A549 (cell line): ENCODE results near the gene TSPAN3. TPM values are rescaled to one million over a fixed set of nuclear protein-coding genes. Genes with fewer than 3 reads are reported as not detected.

Source experiments
- ATAC-seq, 2 experiments: fragments of 200-7000 bp in 1 of 2; fragments of >200 bp in 1 of 2; cut with Nextera tagmentation in 1 of 2; cut with Tn5 transposase in 1 of 2; 3 replicates each; pipeline versions ENCODE4 v1.8.0 to v1.9.1; 2018 to 2020; ENCODE audit warnings: mild to moderate bottlenecking in 1 of 2, moderate library complexity in 1 of 2
- CTCF ChIA-PET: fragments of 300-600 bp; sonication (Branson Sonifier 250); formaldehyde crosslinking; extraction: SDS; loops from one replicate; lab custom pipeline; 2021; ENCODE audit warnings: antibody characterized with exemption, inconsistent platforms; lab: Yijun Ruan, JAX
- POLR2A ChIA-PET: fragments of 350-600 bp; formaldehyde crosslinking; extraction: SDS; loops from one replicate; lab custom pipeline; 2021; ENCODE audit warnings: antibody characterized with exemption, inconsistent platforms; lab: Yijun Ruan, JAX
- DNase-seq, 2 experiments: peaks; one replicate each; pipeline versions ENCODE4 v3.0.0 to v3.0.0-alpha.2; 2011 to 2016; ENCODE audit warnings: low read depth in 1 of 2, low spot score in 1 of 2
- FAIRE-seq: peaks from 2 replicates; lab custom pipeline; 2011; peaks lifted over from hg19 to GRCh38; lab: Jason Lieb, UNC
- H3K27ac ChIP-seq, 2 experiments: fragments of >200 bp; sonication (Bioruptor Twin); formaldehyde crosslinking; 3 replicates each; pipeline ENCODE4 v1.5.1; 2016 to 2017
- H3K4me1 ChIP-seq: fragments of >200 bp; sonication (Bioruptor Twin); formaldehyde crosslinking; 3 replicates; pipeline ENCODE4 v1.6.1; 2016
- H3K4me2 ChIP-seq: fragments of >200 bp; sonication (Bioruptor Twin); formaldehyde crosslinking; 3 replicates; pipeline ENCODE4 v1.6.1; 2016
- H3K4me3 ChIP-seq: fragments of >200 bp; sonication (Bioruptor Twin); formaldehyde crosslinking; 3 replicates; pipeline ENCODE4 v1.5.1; 2016
- H3K9me3 ChIP-seq: fragments of >200 bp; sonication (Bioruptor Twin); formaldehyde crosslinking; 3 replicates; pipeline ENCODE4 v1.6.1; 2016
- BHLHE40 ChIP-seq: IDR thresholded peaks from 2 replicates; pipeline ENCODE4 v1.6.1; 2012; ENCODE audit warnings: low read depth, low read length, inconsistent platforms
- CBX2 ChIP-seq: fragments of 200-600 bp; sonication (generic); IDR thresholded peaks from 2 replicates; pipeline ENCODE4 v1.6.1; 2016; ENCODE audit warnings: low read depth, mild to moderate bottlenecking, borderline replicate concordance
- EHMT2 ChIP-seq: fragments of 200-600 bp; sonication (generic); IDR thresholded peaks from 2 replicates; pipeline ENCODE4 v1.6.1; 2016; ENCODE audit warnings: antibody characterized with exemption, low read depth, mild to moderate bottlenecking, moderate library complexity
- GATA3 ChIP-seq: IDR thresholded peaks from 2 replicates; pipeline ENCODE4 v1.6.1; 2012; ENCODE audit warnings: borderline replicate concordance
- HDAC2 ChIP-seq: fragments of 200-600 bp; sonication (generic); IDR thresholded peaks from 2 replicates; pipeline ENCODE4 v1.6.1; 2016
- HEYL ChIP-seq: fragments of 250-450 bp; sonication (Bioruptor Pico); IDR thresholded peaks from 2 replicates; pipeline ENCODE4 v1.8.0; 2021; ENCODE audit warnings: mild to moderate bottlenecking, moderate library complexity
- JUNB ChIP-seq: fragments of >200 bp; sonication (Bioruptor Twin); formaldehyde crosslinking; IDR thresholded peaks from 2 replicates; pipeline ENCODE4 v1.6.1; 2016
- MAFK ChIP-seq: fragments of 450-650 bp; IDR thresholded peaks from 2 replicates; pipeline ENCODE4 v1.6.1; 2014; ENCODE audit not compliant: partially characterized antibody
- NPAS2 ChIP-seq: fragments of 250-450 bp; sonication (Bioruptor Pico); IDR thresholded peaks from 2 replicates; pipeline ENCODE4 v1.8.0; 2022; ENCODE audit warnings: mild to moderate bottlenecking, moderate library complexity, borderline replicate concordance
- NR3C1 ChIP-seq: fragments of >200 bp; sonication (Bioruptor Twin); formaldehyde crosslinking; IDR thresholded peaks from 3 replicates; pipeline ENCODE4 v1.6.1; 2017
- PHF8 ChIP-seq: fragments of 200-600 bp; sonication (generic); IDR thresholded peaks from 2 replicates; pipeline ENCODE4 v1.6.1; 2016; ENCODE audit warnings: low read depth, mild to moderate bottlenecking, antibody characterized with exemption, moderate library complexity, borderline replicate concordance
- POLR2A ChIP-seq: IDR thresholded peaks from 2 replicates; pipeline ENCODE4 v1.6.1; 2012; ENCODE audit warnings: mild to moderate bottlenecking, low read length
- RCOR1 ChIP-seq: fragments of 150-350 bp; IDR thresholded peaks from 2 replicates; pipeline ENCODE4 v1.6.1; 2014; ENCODE audit warnings: antibody characterized with exemption, low read length, low read depth
- RFX5 ChIP-seq: fragments of 450-650 bp; IDR thresholded peaks from 2 replicates; pipeline ENCODE4 v1.7.1; 2014; ENCODE audit warnings: antibody characterized with exemption, mild to moderate bottlenecking, moderate library complexity
- SMC3 ChIP-seq: fragments of >200 bp; sonication (Bioruptor Twin); formaldehyde crosslinking; IDR thresholded peaks from 3 replicates; pipeline ENCODE4 v1.6.1; 2018; ENCODE audit warnings: inconsistent platforms
- TFCP2L1 ChIP-seq: fragments of 250-450 bp; sonication (Bioruptor Pico); IDR thresholded peaks from 2 replicates; pipeline ENCODE4 v1.5.0; 2021; ENCODE audit warnings: mild to moderate bottlenecking
- TP53 ChIP-seq: fragments of 250-450 bp; sonication (Bioruptor Pico); IDR thresholded peaks from 2 replicates; pipeline ENCODE4 v1.5.0; 2021; ENCODE audit warnings: mild to moderate bottlenecking, moderate library complexity
- ZNF302 ChIP-seq: fragments of 250-450 bp; sonication (Bioruptor Pico); IDR thresholded peaks from 2 replicates; pipeline ENCODE4 v1.9.0; 2021; ENCODE audit warnings: inconsistent platforms, mild to moderate bottlenecking, moderate library complexity
- ZSCAN20 ChIP-seq: fragments of 250-450 bp; sonication (Bioruptor Pico); IDR thresholded peaks from 2 replicates; pipeline ENCODE4 v1.8.0; 2022; ENCODE audit warnings: mild to moderate bottlenecking, moderate library complexity
- WGBS: methylation state at CpG from one replicate; pipeline ENCODE4 v1.1.6; 2017; ENCODE audit errors: missing lambda C conversion rate; 5-methylcytosine and 5-hydroxymethylcytosine counted together
- polyA plus RNA-seq, 4 experiments: library from polyadenylated mRNA; depleted of rRNA in 3 of 4; stranded (reverse); fragments of >200 nt; fragmentation: RNase III in 1 of 4; extraction: RNeasy Plus Mini Kit Qiagen cat#74134 plus additional on column Dnase treatment in 1 of 4; gene quantifications; 2 replicates in 3 of 4; 3 replicates in 1 of 4; pipeline ENCODE4 v1.2.3, GENCODE V29; 2011 to 2017
- TF ChIP-seq, protein P1 (sequence below): fragments of >200 bp; sonication (Bioruptor Twin); formaldehyde crosslinking; IDR thresholded peaks from 2 replicates; pipeline ENCODE4 v1.6.1; 2016
- TF ChIP-seq, protein P2 (sequence below): fragments of 150-350 bp; IDR thresholded peaks from 2 replicates; pipeline ENCODE4 v1.6.1; 2014; ENCODE audit warnings: low read depth, mild to moderate bottlenecking, low read length
- TF ChIP-seq, protein P3 (sequence below): IDR thresholded peaks from 2 replicates; pipeline ENCODE4 v1.6.1; 2012; ENCODE audit warnings: low read depth, borderline replicate concordance
- TF ChIP-seq, protein P4 (sequence below): fragments of 250-450 bp; sonication (Bioruptor Pico); IDR thresholded peaks from 2 replicates; pipeline ENCODE4 v1.5.0; 2021; ENCODE audit warnings: mild to moderate bottlenecking, moderate library complexity, borderline replicate concordance

TSPAN3 gene
- polyA plus RNA-seq, 2 of the 4 experiments (the other 2 are of a cell fraction): 362 to 636 TPM

DNA sequence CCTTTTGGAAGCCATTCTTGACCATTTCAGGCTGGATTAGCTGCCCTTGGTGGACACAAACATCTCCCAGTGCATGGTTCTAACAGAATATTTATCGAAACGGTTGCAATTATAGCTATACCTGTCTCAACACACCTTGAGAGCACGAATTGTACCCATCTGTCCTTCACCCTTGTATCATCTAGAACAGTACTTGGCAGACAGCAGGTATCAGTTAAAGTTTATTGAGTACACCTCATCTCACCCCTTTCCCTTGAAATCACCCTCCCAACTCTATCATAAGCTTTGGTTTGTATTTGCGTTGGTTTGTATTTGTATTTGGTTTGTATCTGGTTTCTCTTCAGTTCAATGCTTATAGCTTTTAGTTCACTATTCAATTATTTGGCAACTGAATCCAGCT lies 12.4 kb downstream of the TSPAN3 start:
- FAIRE-seq (no peak), ATAC-seq (no peak), DNase-seq (no peak)
- TF ChIP-seq, protein P1, sequence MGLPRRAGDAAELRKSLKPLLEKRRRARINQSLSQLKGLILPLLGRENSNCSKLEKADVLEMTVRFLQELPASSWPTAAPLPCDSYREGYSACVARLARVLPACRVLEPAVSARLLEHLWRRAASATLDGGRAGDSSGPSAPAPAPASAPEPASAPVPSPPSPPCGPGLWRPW: no peak
- TF ChIP-seq, protein P2, sequence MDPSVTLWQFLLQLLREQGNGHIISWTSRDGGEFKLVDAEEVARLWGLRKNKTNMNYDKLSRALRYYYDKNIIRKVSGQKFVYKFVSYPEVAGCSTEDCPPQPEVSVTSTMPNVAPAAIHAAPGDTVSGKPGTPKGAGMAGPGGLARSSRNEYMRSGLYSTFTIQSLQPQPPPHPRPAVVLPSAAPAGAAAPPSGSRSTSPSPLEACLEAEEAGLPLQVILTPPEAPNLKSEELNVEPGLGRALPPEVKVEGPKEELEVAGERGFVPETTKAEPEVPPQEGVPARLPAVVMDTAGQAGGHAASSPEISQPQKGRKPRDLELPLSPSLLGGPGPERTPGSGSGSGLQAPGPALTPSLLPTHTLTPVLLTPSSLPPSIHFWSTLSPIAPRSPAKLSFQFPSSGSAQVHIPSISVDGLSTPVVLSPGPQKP: no peak
- no peak for TF ChIP-seq NR3C1
- TF ChIP-seq BHLHE40: no peak
- TF ChIP-seq HDAC2: no peak
- TF ChIP-seq POLR2A: no peak
- no peak for TF ChIP-seq SMC3
- no peak for TF ChIP-seq TFCP2L1
- TF ChIP-seq PHF8: no peak
- TF ChIP-seq GATA3: no peak
- no peak for TF ChIP-seq TP53
- TF ChIP-seq ZNF302 (CRISPR knock-in tag): no peak
- TF ChIP-seq HEYL (CRISPR knock-in tag): no peak
- no peak for TF ChIP-seq MAFK
- TF ChIP-seq RCOR1: no peak
- no peak for TF ChIP-seq JUNB
- TF ChIP-seq CBX2: no peak
- TF ChIP-seq, protein P3, sequence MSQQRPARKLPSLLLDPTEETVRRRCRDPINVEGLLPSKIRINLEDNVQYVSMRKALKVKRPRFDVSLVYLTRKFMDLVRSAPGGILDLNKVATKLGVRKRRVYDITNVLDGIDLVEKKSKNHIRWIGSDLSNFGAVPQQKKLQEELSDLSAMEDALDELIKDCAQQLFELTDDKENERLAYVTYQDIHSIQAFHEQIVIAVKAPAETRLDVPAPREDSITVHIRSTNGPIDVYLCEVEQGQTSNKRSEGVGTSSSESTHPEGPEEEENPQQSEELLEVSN: no peak
- TF ChIP-seq RFX5: no peak
- TF ChIP-seq EHMT2: no peak
- Histone ChIP-seq H3K27ac (no peak overlapping the region), H3K4me1 (peaks cover 38% of the 10 kb centered on the region), H3K9me3 (no peaks in the 10 kb centered on the region), H3K4me3 (no peak overlapping the region), H3K4me2 (no peak overlapping the region)
- CTCF ChIA-PET: interaction anchor here (0.9 to 3.1 kb wide), 5 partner anchors 8 to 49 kb away, joined by 3 to 9 read pairs (median 5); no protein-coding TSS in a partner anchor
- WGBS: 93% methylated on average over 4 of the region's 4 CpGs
- POLR2A ChIA-PET: interaction anchor here (1.9 kb wide), 1 partner anchor 13 kb away, joined by 8 read pairs; the partner anchor contains the start of gene TSPAN3

DNA sequence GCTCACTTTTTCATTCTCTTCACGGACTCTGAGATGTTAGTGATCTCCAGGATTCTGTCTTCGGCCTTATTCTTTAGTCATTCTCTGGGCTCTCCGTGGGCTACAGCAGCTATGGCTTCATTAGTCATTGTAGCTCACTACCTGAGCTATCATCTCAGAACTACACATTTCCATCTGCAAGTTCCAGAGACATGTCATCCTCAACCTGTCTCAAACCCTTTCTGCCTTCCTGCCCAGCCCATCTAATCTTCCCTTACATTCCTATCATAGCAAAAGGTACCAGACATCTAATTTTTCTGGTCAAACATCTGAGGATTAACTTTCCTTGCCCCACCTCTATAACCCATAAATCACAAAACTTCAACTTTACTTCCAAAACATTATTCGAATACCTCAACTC lies 13.2 kb downstream of the TSPAN3 start:
- no peak for FAIRE-seq
- ChIA-PET CTCF (interaction anchor here (0.8 to 1.3 kb wide), 3 partner anchors 10 to 34 kb away, joined by 3 to 5 read pairs (median 5); no protein-coding TSS in a partner anchor), POLR2A (no interaction called here)
- H3K27ac ChIP-seq: no peak overlapping the region
- H3K9me3 ChIP-seq: no peaks in the 10 kb centered on the region
- peaks cover 43% of the 10 kb centered on the region for H3K4me1 ChIP-seq
- WGBS: 87% methylated on average over 4 of the region's 4 CpGs
- no peak overlapping the region for H3K4me3 ChIP-seq
- ATAC-seq: no peak; a peak in 1 of 6 replicates
- no peak for DNase-seq
- H3K4me2 ChIP-seq: no peak overlapping the region
- TF ChIP-seq, protein P4, sequence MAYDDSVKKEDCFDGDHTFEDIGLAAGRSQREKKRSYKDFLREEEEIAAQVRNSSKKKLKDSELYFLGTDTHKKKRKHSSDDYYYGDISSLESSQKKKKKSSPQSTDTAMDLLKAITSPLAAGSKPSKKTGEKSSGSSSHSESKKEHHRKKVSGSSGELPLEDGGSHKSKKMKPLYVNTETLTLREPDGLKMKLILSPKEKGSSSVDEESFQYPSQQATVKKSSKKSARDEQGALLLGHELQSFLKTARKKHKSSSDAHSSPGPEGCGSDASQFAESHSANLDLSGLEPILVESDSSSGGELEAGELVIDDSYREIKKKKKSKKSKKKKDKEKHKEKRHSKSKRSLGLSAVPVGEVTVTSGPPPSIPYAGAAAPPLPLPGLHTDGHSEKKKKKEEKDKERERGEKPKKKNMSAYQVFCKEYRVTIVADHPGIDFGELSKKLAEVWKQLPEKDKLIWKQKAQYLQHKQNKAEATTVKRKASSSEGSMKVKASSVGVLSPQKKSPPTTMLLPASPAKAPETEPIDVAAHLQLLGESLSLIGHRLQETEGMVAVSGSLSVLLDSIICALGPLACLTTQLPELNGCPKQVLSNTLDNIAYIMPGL (CRISPR knock-in tag): no peak
- TF ChIP-seq ZNF302 (CRISPR knock-in tag) (no peak), NPAS2 (CRISPR knock-in tag) (no peak), ZSCAN20 (no peak)
- TF ChIP-seq, all 56 proteins: peak for 0
